HepG2 (cell line): ENCODE measurements around the gene DHX8. TPM values are rescaled to one million over a fixed set of nuclear protein-coding genes. Genes with fewer than 3 reads are reported as not detected.

Experiments used
- FOXC1 ChIP-seq: sonication (generic); formaldehyde crosslinking; IDR thresholded peaks from 2 replicates; pipeline ENCODE4 v1.8.0; 2022; ENCODE audit warnings: mild to moderate bottlenecking, missing genetic modification reagents, borderline replicate concordance
- HMG20B ChIP-seq: conservative IDR thresholded peaks from 2 replicates; pipeline ENCODE4 v1.6.1; 2016; ENCODE audit warnings: missing genetic modification reagents, missing compliant biosample characterization
- HMGXB4 ChIP-seq, 2 experiments: sonication (generic) in 1 of 2; formaldehyde crosslinking in 1 of 2; IDR thresholded peaks; 2 replicates each; pipeline versions ENCODE4 v1.4.0 to v1.6.1; 2018 to 2020; ENCODE audit warnings: missing genetic modification reagents in 2 of 2, borderline replicate concordance in 1 of 2, low read depth in 1 of 2, mild to moderate bottlenecking in 1 of 2, missing biosample characterization in 1 of 2
- MTA1 ChIP-seq: sonication (generic); formaldehyde crosslinking; IDR thresholded peaks from 2 replicates; pipeline ENCODE4 v1.4.0; 2020; ENCODE audit warnings: missing genetic modification reagents, mild to moderate bottlenecking, borderline replicate concordance
- NFAT5 ChIP-seq: sonication (generic); formaldehyde crosslinking; IDR thresholded peaks from 2 replicates; pipeline ENCODE4 v1.4.0; 2020; ENCODE audit warnings: missing genetic modification reagents
- REL ChIP-seq: sonication (generic); formaldehyde crosslinking; conservative IDR thresholded peaks from 2 replicates; pipeline ENCODE4 v1.8.0; 2022; ENCODE audit warnings: mild to moderate bottlenecking, missing genetic modification reagents, moderate library complexity
- ZMYM4 ChIP-seq: sonication (generic); formaldehyde crosslinking; IDR thresholded peaks from 2 replicates; pipeline ENCODE4 v1.8.1; 2023; ENCODE audit warnings: mild to moderate bottlenecking, missing genetic modification reagents
- ZNF101 ChIP-seq: sonication (generic); formaldehyde crosslinking; IDR thresholded peaks from 2 replicates; pipeline ENCODE4 v1.4.0; 2020; ENCODE audit warnings: mild to moderate bottlenecking, low read depth, missing genetic modification reagents, borderline replicate concordance
- ZNF256 ChIP-seq: sonication (generic); formaldehyde crosslinking; conservative IDR thresholded peaks from 2 replicates; pipeline ENCODE4 v1.4.0; 2020; ENCODE audit warnings: missing genetic modification reagents
- ZNF34 ChIP-seq: sonication (generic); formaldehyde crosslinking; IDR thresholded peaks from 2 replicates; pipeline ENCODE4 v1.4.0; 2020; ENCODE audit warnings: mild to moderate bottlenecking, missing genetic modification reagents, borderline replicate concordance
- ZNF720 ChIP-seq: sonication (generic); formaldehyde crosslinking; IDR thresholded peaks from 2 replicates; pipeline ENCODE4 v1.4.0; 2020; ENCODE audit warnings: missing genetic modification reagents
- ZNF768 ChIP-seq: sonication (generic); formaldehyde crosslinking; IDR thresholded peaks from 2 replicates; pipeline ENCODE4 v1.4.0; 2020; ENCODE audit warnings: missing genetic modification reagents
- ZNF775 ChIP-seq: sonication (generic); formaldehyde crosslinking; IDR thresholded peaks from 2 replicates; pipeline ENCODE4 v1.4.0; 2020; ENCODE audit warnings: missing genetic modification reagents, mild to moderate bottlenecking, moderate library complexity, borderline replicate concordance
- ZSCAN21 ChIP-seq: sonication (generic); formaldehyde crosslinking; IDR thresholded peaks from 2 replicates; pipeline ENCODE4 v1.8.0; 2022; ENCODE audit warnings: mild to moderate bottlenecking, missing genetic modification reagents, moderate library complexity, borderline replicate concordance
- polyA plus RNA-seq, 8 experiments: library from polyadenylated mRNA; depleted of rRNA in 3 of 8; stranded (reverse) in 7 of 8; unstranded in 1 of 8; fragments of >200 nt; fragmentation: Illumina TruSeq in 4 of 8; extraction: Trizol in 4 of 8; gene quantifications; 2 replicates each; pipeline versions ENCODE4 v1.2.1 to v1.2.3, GENCODE V29; 2011 to 2016; ENCODE audit warnings: low read depth in 4 of 8, missing spikeins in 1 of 8, mixed read lengths in 1 of 8; ENCODE audit not compliant: insufficient read depth in 1 of 8
- total RNA-seq, 5 experiments: library from RNA; depleted of rRNA; stranded (reverse); fragments of >200 nt; fragmentation: Illumina TruSeq; extraction: Trizol; gene quantifications; 2 replicates each; pipeline ENCODE4 v1.2.3, GENCODE V29; 2016; ENCODE audit warnings: low read depth in 1 of 5
- TF ChIP-seq, protein P1 (sequence below): sonication (generic); formaldehyde crosslinking; IDR thresholded peaks from 2 replicates; pipeline ENCODE4 v1.5.1; 2020; ENCODE audit warnings: mild to moderate bottlenecking, missing genetic modification reagents, borderline replicate concordance

The DHX8 gene
- total and polyA plus RNA-seq, 2 of the 13 experiments (the other 11 are each of a cell fraction or from before 2014, with no cell fraction given): 24.8 to 48.9 TPM

- TF ChIP-seq, protein P1, sequence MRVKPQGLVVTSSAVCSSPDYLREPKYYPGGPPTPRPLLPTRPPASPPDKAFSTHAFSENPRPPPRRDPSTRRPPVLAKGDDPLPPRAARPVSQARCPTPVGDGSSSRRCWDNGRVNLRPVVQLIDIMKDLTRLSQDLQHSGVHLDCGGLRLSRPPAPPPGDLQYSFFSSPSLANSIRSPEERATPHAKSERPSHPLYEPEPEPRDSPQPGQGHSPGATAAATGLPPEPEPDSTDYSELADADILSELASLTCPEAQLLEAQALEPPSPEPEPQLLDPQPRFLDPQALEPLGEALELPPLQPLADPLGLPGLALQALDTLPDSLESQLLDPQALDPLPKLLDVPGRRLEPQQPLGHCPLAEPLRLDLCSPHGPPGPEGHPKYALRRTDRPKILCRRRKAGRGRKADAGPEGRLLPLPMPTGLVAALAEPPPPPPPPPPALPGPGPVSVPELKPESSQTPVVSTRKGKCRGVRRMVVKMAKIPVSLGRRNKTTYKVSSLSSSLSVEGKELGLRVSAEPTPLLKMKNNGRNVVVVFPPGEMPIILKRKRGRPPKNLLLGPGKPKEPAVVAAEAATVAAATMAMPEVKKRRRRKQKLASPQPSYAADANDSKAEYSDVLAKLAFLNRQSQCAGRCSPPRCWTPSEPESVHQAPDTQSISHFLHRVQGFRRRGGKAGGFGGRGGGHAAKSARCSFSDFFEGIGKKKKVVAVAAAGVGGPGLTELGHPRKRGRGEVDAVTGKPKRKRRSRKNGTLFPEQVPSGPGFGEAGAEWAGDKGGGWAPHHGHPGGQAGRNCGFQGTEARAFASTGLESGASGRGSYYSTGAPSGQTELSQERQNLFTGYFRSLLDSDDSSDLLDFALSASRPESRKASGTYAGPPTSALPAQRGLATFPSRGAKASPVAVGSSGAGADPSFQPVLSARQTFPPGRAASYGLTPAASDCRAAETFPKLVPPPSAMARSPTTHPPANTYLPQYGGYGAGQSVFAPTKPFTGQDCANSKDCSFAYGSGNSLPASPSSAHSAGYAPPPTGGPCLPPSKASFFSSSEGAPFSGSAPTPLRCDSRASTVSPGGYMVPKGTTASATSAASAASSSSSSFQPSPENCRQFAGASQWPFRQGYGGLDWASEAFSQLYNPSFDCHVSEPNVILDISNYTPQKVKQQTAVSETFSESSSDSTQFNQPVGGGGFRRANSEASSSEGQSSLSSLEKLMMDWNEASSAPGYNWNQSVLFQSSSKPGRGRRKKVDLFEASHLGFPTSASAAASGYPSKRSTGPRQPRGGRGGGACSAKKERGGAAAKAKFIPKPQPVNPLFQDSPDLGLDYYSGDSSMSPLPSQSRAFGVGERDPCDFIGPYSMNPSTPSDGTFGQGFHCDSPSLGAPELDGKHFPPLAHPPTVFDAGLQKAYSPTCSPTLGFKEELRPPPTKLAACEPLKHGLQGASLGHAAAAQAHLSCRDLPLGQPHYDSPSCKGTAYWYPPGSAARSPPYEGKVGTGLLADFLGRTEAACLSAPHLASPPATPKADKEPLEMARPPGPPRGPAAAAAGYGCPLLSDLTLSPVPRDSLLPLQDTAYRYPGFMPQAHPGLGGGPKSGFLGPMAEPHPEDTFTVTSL (CRISPR knock-in tag): peak; percentile 86; the same call in 1 of the 2 replicates
- peak; percentile 56; the same call in 1 of the 2 replicates for TF ChIP-seq ZSCAN21 (CRISPR knock-in tag)
- no peak for TF ChIP-seq NFAT5
- no peak for TF ChIP-seq ZNF720 (CRISPR knock-in tag)
- TF ChIP-seq ZNF101 (CRISPR knock-in tag): 0 out of 2 replicates have a peak, but pooled peaks have one; percentile 36
- 0 out of 2 replicates have a peak, but pooled peaks have one; percentile 10 for TF ChIP-seq ZMYM4 (CRISPR knock-in tag)
- 0 out of 2 replicates have a peak, but pooled peaks have one; percentile 64 for TF ChIP-seq ZNF775 (CRISPR knock-in tag)
- no peak for TF ChIP-seq HMGXB4 (CRISPR knock-in tag; IDR thresholded peaks at IDR 0.05; ENCODE audit: borderline replicate concordance in 1 of 2, low read depth in 1 of 2)
- no peak for TF ChIP-seq MTA1 (CRISPR knock-in tag)
- no peak for TF ChIP-seq ZNF256
- TF ChIP-seq REL (CRISPR knock-in tag): no peak
- TF ChIP-seq ZNF768: no peak
- 0 out of 2 replicates have a peak, but pooled peaks have one; percentile 65 for TF ChIP-seq ZNF34 (CRISPR knock-in tag)
- TF ChIP-seq HMG20B (CRISPR knock-in tag): no peak
- TF ChIP-seq FOXC1 (CRISPR knock-in tag): no peak; the same call in 1 of the 2 replicates
Observed at GRCh38 chr17:43477832-43478634, 5.7 kb upstream of the DHX8 start (continued).
